Measurements from ENCODE around the gene TFDP3. TPM values are rescaled to one million over a fixed set of nuclear protein-coding genes. Genes with fewer than 3 reads are reported as not detected.

The TFDP3 gene
- polyA plus RNA-seq (ENCODE audit: insufficient read length in 10 of 10): not detected
- long read RNA-seq, donor 1: 0 reads
- long read RNA-seq, donor 2: 0 reads
- long read RNA-seq, donor 3: 0 reads
- long read RNA-seq, donor 4: 0 reads
- long read RNA-seq, donor 5: 0 reads
- long read RNA-seq, donor 6: 0 reads
- long read RNA-seq, donor 7: 0 reads
- long read RNA-seq, donor 8: 0 reads
- long read RNA-seq, donor 9: 0 reads

DNA sequence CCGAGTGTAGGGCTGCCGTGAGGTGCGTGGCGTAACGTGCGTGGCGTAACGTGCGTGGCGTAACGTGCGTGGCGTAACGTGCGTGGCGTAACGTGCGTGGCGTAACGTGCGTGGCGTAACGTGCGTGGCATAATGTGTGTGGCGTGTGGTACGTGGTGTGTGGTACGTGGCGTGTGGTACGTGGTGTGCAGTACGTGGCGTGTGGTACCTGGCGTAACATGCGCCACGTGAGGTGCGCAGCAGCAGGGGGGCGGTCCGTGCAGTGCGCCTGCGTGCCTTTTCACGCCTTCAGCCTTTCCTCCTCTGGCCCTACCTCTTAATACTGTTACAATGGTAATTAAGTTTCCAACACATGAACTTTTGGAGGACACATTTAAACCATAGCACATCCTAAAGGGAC is at the start of gene TFDP3:
TSS of gene TFDP3 (minus strand) at position 26 of the 400 bp plus-strand sequence. CDS start 95 bp downstream, outside the sequence.
- no peak for DNase-seq

- DNase-seq: no peak
Measured at GRCh38 chrX:133267621-133268020, 49.5 kb upstream of the TFDP3 start.

DNA sequence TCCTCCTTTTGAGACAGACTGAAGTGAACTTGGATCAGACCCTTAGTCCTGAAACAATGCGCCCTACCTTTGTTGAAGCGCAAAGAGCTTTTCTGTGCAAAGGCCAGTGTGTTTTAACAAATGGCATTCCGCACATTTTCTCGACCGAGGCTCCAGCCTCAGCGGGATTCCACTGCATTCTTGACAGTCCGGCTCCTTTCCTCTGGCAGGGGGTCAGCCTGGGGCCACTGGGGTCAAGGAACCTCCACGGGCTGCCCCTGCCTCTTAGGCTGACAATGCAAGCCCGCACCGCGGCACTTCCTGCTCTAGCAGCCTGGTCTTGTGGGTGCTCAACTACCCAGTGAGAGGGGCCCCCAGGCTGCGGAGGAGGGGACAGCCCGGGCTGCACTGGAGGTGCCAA is 47.2 kb upstream of the TFDP3 start:
- no peak for DNase-seq

GRCh38 chrX:133258481-133258880 is 40.3 kb upstream of the TFDP3 start:
- peak in 1 of 3 donors; percentile 42 for DNase-seq

DNA sequence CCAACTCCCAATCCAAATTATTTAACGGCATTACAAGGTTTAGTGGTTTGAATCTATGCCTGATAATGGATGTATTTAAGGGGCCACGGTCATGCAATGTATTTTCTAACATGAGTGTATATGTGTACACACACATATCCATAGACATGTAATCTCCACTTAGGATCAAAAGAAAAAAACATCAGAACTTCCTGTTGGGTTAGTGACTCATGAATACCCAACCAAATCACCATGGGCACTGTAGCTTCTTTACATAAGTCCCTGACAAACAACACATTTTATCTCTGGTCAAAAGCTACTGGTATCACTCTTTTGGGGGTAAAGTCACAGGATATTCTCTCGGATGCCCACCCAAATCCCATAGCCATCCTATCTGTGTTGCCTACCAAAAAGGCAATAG is 36.5 kb upstream of the TFDP3 start:
- no peak for DNase-seq

DNA sequence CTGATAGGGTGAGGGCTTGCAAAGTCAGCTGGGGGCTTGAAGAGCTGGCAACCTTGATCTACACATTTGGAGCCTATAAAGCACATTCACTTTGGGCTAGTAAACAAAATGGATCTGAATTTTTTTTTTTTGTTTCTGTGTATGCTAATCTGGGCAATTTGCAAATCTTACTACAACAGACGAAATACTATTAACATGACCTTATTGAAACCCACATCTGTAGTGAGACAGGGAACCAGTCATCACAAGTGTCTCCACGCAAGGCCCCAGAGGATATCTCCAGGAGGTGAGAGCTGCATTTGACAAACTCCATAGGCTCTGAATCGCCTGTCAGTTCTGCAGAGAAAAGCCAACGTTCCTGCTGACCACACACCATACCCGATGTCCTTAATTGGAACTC is 33.0 kb upstream of the TFDP3 start:
- no peak for DNase-seq

DNA sequence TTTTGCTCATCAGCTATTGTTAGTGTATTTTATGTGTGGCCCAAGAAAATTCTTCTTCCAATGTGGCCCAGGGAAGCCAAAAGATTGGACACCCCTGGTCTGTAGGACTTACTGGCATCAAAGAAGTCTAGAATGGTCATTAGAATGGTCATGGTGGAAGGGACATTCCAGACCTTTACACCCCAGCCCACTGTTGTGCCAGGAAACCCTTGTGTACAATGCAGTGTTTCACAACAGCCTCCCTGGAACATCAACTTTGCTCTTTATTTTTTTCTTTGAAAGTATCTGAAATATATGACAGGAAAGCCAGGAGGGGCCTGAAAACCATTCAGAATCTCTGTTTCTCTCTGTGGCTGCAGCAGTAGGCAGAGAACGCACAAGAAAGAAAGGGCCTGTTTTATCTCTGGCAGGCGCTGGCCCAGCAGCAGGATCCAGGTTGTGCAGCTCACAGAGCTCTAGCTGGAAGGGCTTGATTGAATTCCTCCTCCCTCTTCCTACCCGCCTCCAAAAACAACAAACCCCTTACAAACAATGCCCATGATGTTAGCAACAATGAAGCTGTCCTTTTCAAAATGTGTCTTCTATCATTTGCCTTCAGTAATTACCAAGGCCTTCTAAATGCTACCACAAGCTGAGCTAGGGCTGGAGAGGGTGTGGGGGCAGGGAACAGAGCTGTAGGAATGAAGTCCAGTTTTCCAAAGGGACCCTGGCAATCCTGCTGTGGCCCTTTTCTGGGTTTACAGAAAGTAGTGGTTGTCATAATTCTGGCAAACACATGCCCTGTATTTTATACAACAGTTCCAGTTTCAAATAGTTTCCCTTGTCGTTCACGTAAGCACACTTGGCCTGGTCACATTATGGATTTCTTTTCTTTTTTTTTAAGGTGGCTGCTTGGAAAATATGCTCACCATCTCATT is 32.3 kb upstream of the TFDP3 start:
- DNase-seq: peak in 1 of 3 donors; percentile 37

GRCh38 chrX:133249266-133250058 is 31.3 kb upstream of the TFDP3 start:
- no peak for DNase-seq

DNA sequence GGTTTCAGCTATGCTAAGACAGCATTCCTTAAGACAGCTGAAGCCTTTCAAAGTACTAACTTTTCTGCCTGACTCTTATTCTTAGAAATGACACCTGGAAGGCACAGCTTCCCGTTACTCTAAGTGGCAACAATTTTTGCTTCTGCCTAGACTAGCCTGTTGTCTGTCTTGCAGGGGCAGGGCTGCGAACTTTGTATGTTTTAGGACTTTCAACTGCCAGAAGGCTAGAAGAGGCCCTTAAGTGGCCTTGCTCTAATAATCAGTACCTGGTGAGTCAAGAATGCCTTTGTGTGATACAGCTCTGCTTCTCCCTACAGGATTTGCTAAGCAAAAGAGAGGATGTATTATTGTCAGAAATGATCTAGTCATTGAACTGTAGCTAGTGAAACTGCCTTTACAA is 30.0 kb upstream of the TFDP3 start:
- DNase-seq: no peak

GRCh38 chrX:133246921-133247320 is 28.8 kb upstream of the TFDP3 start:
- no peak for DNase-seq

DNA sequence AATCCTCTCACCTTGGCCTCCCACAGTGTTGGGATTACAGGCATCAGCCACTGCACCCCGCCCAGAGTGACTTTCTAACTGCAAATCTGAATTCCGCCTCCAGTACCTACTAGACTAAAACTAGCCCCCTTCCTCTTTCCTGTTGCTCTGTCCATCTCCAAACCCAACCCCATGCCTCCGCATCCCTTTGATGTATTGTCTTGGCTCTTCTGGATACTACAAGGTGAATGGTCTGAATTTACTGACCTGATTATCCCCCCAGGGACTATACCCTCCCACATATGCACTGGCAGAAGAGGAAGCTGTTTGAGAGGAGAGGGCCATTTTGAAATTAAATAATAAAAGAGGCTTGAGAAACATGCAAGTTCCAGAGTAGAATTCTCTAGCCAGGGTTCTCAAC is 17.7 kb upstream of the TFDP3 start:
- DNase-seq: no peak

GRCh38 chrX:133232331-133232730 is 14.2 kb upstream of the TFDP3 start:
- no peak for DNase-seq

GRCh38 chrX:133229361-133229760 is 11.2 kb upstream of the TFDP3 start:
- DNase-seq: peak in 1 of 3 donors; percentile 29

DNA sequence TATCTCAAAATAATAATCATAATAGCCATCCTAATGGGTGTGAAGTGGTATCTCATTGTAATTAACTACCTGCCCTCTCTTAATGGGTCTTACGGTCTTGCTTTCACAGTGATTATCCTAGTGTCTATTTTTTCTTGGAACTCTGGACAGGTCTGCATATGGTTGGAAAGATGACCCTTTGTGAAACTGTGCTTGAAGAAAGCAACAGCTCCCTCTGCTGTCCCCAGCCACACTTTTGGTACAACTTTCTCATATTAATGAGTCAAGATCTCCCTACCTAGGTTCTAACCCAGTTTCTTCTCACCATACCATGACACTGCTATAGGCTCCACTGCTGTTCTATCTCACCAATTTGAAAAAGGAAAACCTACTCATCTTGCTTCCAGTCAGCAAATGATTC is 2.4 kb downstream of the TFDP3 start:
- peak in 2 of 3 donors; percentile 10 to 31 for DNase-seq

- DNase-seq: no peak
Measured at GRCh38 chrX:133215017-133215416, 3.1 kb downstream of the TFDP3 start.

DNA sequence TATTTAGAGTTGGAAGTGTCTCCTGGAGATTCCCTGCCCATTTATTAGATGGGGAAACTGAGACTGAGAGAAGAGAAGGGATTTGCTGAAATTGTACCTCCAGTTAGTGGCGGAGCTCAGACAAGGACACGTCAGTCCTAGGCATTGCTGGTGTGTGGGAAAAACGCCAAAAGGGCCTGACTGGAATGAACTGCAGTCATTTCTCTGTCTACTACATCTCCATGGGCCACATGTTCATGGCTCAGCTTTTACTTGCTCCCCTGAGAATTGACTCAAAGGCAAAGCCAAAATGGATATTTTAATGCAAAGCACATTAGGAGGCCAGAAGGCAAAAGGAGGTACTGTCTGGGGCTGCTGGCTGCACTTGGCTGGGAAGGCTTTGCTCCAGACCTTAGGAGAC is 3.9 kb downstream of the TFDP3 start:
- DNase-seq: peak; percentile 10 to 32 (median 30)

GRCh38 chrX:133213117-133213516 is 5.0 kb downstream of the TFDP3 start:
- no peak for DNase-seq

DNA sequence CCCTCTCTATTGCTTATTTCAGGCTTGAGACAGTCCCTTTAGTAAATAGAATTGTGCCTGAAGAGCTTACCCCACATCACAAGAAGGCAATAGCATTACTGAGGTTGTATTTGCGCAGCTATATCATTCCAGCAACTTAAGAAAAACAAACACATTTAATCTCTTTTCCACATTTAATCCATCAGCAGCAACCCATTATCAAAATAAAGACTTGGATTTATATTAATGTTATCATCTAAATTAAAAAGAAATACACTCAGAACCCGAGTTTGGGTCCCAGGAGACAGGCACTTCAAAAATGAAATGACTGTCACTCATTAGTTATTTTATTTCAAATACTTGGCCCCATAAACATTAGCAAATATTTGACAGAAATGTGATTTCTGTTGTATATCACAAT is 10.4 kb downstream of the TFDP3 start:
- no peak for DNase-seq

DNA sequence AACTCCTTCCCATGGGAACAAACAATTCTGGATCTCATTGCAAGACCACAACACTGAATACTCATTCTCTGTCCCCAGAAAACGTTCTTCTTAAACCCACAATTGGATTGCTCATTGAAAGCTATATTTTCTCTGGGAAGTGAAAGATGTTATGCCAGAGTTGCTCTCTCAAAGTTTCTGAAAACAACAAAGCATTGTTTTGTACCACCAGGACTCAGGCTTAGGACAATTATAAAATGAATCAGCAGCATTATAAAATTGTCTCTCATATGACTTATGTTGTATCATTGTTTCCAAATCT is 26.5 kb downstream of the TFDP3 start:
- DNase-seq: no peak

DNA sequence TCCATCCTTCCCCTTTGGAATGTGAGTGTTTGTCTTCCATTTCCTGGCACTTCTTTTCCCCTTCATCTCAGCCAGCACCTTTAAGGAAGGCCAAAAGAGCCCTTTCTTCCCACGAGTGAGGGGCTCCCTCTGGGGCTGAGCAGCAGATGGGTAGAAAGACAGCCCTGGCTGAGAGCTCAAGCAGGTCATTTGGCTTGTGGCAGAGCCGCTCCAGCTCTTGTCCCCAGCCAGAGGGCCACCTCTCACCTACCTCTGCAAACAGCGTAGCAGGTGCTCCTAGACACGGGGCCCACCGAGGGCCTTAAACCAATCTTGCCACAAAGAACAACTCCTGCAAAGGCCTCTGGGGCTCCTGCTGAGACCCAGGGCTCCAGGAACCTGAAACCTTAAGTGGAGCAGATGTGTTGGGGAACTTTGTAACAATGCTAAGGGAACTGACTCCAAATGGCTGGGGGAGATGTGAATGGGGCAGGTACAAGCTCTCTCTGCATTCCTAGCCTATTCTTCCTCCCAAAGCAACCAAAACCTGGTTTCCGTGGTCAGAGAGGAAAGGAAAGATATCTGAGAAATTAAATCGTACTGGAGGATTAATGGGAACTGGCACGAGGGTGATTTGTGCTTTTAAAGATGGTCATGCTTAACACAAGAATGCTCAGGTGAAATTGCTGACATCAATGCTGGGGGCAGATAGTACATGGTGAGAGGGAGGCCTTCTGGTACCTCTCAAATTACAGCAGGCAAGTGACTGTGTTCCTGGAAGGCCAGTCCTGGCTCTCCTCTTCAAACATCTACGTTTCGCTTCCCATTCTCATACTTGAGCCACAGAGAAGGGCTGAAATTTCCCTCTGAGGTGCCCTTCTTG is 27.0 kb downstream of the TFDP3 start:
- DNase-seq: no peak

DNA sequence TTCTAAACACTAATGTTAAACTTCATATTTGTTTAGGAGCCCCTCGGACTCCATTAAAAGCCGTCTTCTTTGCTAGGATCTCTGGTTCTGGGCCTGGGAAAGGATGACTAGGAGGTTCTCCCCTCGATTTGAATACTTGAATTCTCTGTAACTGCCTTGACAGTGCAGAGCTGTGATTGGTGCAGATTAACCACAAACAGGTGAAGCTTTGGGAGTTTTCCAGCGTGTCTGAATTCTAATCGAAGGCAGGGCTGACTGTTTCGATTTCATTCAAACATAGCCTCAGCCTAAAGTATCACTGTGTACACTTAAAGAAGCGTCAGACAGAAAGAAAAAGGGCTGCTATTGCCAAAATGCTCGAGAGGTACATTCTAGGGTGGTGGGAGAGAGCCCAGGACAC is 29.0 kb downstream of the TFDP3 start:
- DNase-seq: peak in 2 of 3 donors; percentile 9 to 31

- peak in 1 of 3 donors; percentile 48 for DNase-seq
Measured at GRCh38 chrX:133188631-133189030, 29.5 kb downstream of the TFDP3 start.

Measured in muscle of back (tissue), 13 donors.